Body of pancreas (tissue), 4 donors: ENCODE data around the gene LRIT1. TPM values are rescaled to one million over a fixed set of nuclear protein-coding genes. Genes with fewer than 3 reads are reported as not detected.

Source experiments
- ATAC-seq: fragments of 150-250 bp; one replicate; pipeline ENCODE4 v1.9.1; 2016
- DNase-seq, 4 donors: peaks; one replicate each; pipeline ENCODE4 v3.0.0-alpha.2; 2019
- H3K27ac ChIP-seq, 4 donors: fragments of 200-600 bp; sonication (generic); 1 replicate in 3 of 4; 2 replicates in 1 of 4; pipeline versions ENCODE4 v1.5.1 to v1.6.1; 2016 to 2019; ENCODE audit warnings: mild to moderate bottlenecking in 1 of 4, mixed read lengths in 1 of 4, moderate library complexity in 1 of 4
- H3K27me3 ChIP-seq, 2 donors: fragments of 200-600 bp; sonication (generic); one replicate each; pipeline ENCODE4 v1.6.0; 2016; ENCODE audit warnings: mild to moderate bottlenecking in 1 of 2
- H3K36me3 ChIP-seq, 2 donors: fragments of 200-600 bp; sonication (generic); replicated peaks in 1 of 2; 2 replicates each; pipeline ENCODE4 v1.5.1; 2016; ENCODE audit warnings: low read depth in 2 of 2; ENCODE audit not compliant: insufficient read depth in 1 of 2
- H3K4me1 ChIP-seq: fragments of 200-600 bp; sonication (generic); one replicate; pipeline ENCODE4 v1.6.0; 2016
- H3K4me3 ChIP-seq, 2 donors: fragments of 200-600 bp; sonication (generic); 1 replicate in 1 of 2; 2 replicates in 1 of 2; pipeline ENCODE4 v1.5.1; 2016 to 2019
- H3K9me3 ChIP-seq, 3 donors: fragments of 200-600 bp; sonication (generic); 1 replicate in 2 of 3; 2 replicates in 1 of 3; pipeline ENCODE4 v1.5.1; 2016
- POLR2A ChIP-seq, 3 donors: fragments of 450-650 bp; IDR thresholded peaks; one replicate each; pipeline ENCODE4 v1.6.1; 2016; ENCODE audit warnings: antibody characterized with exemption in 3 of 3, mild to moderate bottlenecking in 2 of 3
- WGBS, 2 donors: methylation state at CpG; one replicate each; pipeline ENCODE4 v1.1.5; 2017; 5-methylcytosine and 5-hydroxymethylcytosine counted together
- intact Hi-C: fragments of 100-400 bp; cut with DNase I; formaldehyde crosslinking; loops from one replicate; pipeline ENCODE4 v1.15.1; 2023
- total RNA-seq, 2 donors: library from RNA; depleted of rRNA; stranded (reverse); fragments of >200 nt; gene quantifications; one replicate each; pipeline ENCODE4 v1.1.0, GENCODE V29; 2016
- TF ChIP-seq, protein P1 (sequence below), 7 experiments: fragments of 450-650 bp in 4 of 7; fragments of 200-600 bp in 3 of 7; sonication (generic) in 3 of 7; IDR thresholded peaks; one replicate each; pipeline ENCODE4 v1.5.1; 2016 to 2019; ENCODE audit warnings: antibody characterized with exemption in 7 of 7

LRIT1 gene
- total RNA-seq, 2 donors from 2014 or later = not detected

DNA sequence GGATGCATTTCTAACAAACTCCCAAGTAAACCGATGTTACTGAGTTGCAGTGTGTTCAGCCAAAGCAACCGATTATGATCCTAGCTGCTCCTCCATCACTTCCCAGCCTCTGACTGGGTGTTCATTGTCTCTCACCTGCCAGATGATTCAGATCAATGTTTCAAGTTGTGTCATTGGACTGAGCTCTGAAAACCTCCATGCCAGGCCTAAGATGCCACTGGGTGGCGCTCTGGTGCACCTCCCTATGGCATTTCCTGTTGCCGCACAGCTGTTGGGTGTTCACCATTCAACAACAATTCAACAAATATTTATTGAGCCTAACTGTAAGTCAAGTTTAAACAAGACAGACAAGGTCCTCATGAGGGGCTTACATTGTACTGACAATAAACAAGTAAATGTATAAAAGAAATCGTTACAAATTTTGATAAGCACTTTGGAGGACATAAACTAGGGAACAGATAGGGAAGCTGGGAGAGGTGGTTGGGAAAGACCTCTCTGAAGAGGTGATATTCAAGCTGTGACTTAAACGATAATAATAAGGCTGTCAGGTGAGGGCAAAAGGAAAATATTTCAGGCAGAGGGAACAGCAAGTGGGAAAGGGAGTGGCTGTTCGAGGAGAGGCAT, 26.3 kb upstream of the LRIT1 start:
- no peak for ATAC-seq
- Histone ChIP-seq H3K9me3 (no peaks in the 10 kb centered on the region), H3K36me3 (no peaks in the 10 kb centered on the region), H3K27ac (no peak overlapping the region), H3K4me1 (no peaks in the 10 kb centered on the region), H3K27me3 (no peaks in the 10 kb centered on the region), H3K4me3 (no peak overlapping the region)
- TF ChIP-seq, protein P1, sequence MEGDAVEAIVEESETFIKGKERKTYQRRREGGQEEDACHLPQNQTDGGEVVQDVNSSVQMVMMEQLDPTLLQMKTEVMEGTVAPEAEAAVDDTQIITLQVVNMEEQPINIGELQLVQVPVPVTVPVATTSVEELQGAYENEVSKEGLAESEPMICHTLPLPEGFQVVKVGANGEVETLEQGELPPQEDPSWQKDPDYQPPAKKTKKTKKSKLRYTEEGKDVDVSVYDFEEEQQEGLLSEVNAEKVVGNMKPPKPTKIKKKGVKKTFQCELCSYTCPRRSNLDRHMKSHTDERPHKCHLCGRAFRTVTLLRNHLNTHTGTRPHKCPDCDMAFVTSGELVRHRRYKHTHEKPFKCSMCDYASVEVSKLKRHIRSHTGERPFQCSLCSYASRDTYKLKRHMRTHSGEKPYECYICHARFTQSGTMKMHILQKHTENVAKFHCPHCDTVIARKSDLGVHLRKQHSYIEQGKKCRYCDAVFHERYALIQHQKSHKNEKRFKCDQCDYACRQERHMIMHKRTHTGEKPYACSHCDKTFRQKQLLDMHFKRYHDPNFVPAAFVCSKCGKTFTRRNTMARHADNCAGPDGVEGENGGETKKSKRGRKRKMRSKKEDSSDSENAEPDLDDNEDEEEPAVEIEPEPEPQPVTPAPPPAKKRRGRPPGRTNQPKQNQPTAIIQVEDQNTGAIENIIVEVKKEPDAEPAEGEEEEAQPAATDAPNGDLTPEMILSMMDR (IDR thresholded peaks at IDR 0.05) = peak in 6 of 7 experiments; percentile 11 to 34 (median 28)
- no peak for TF ChIP-seq POLR2A (IDR thresholded peaks at IDR 0.05)
- DNase-seq = peak; percentile 20 to 58 (median 36)
- intact Hi-C loops = loop anchor here (10.0 kb wide), 1 partner anchor 107 kb away; no protein-coding TSS in a partner anchor
- 35 to 50% methylated on average over 7 of the region's 7 CpGs for WGBS, 2 donors

DNA sequence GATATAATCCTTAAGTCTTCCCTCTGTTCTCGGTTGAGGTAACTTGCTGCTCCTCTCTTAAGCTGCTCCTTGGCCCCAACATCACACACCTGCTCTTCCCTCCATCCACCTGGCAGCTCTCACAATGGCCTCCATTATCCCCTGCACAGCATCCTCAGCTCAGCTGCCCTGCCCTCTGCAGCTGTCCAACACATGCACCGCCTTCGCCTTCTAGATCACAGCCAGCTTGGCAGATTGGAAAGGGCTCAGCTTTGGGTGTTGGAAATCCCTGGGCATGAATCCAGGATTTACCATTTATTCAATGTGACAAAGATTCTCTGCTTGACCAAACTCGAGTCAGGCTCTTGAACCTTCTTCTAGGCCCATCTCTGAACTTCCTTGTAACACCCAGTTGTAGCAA, 24.1 kb upstream of the LRIT1 start:
- Histone ChIP-seq H3K4me1 (no peaks in the 10 kb centered on the region), H3K27me3 (no peaks in the 10 kb centered on the region), H3K4me3 (no peak overlapping the region), H3K27ac (no peak overlapping the region), H3K9me3 (no peaks in the 10 kb centered on the region), H3K36me3 (no peaks in the 10 kb centered on the region)
- ATAC-seq (no peak), DNase-seq (no peak)
- WGBS, 2 donors = 65 to 74% methylated on average over 4 of the region's 4 CpGs
- intact Hi-C loops = loop anchor here (10.0 kb wide), 1 partner anchor 109 kb away; no protein-coding TSS in a partner anchor
- TF ChIP-seq, protein P1 (IDR thresholded peaks at IDR 0.05) = no peak
- TF ChIP-seq POLR2A (IDR thresholded peaks at IDR 0.05) = no peak

DNA sequence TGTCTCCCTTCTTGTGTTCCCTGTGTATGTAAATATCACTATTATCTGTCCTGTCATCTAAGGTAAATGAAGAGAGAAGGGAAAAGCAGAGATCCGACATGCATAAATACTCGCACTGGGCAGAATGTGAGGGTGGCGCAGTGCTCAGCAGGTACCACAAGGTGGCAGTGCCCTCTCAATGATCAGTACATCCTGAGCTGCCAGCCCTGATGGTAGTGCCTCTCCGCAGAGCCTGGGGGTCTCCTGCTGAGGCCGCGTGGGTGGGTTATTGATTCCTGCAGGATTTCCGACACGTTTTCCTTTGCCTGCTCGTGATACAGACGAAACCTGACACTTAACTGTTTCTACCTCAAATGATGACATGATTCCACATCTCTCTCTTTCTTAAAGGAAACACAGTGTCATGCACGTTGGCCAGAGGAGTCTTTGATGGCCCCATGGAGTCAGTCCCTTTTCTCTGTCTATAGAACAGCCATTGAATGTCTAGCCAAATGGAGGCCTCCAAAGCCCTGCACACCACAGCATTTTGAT, 23.3 kb upstream of the LRIT1 start:
- no peak for TF ChIP-seq POLR2A (IDR thresholded peaks at IDR 0.05)
- TF ChIP-seq, protein P1 (IDR thresholded peaks at IDR 0.05) = peak; percentile 78 to 93 (median 87)
- intact Hi-C loops = loop anchor here (5.0 to 10.0 kb wide), 2 partner anchors 110 to 278 kb away; no protein-coding TSS in a partner anchor
- Histone ChIP-seq H3K9me3 (no peaks in the 10 kb centered on the region), H3K27ac (no peak overlapping the region), H3K27me3 (no peaks in the 10 kb centered on the region), H3K4me3 (no peak overlapping the region), H3K4me1 (no peaks in the 10 kb centered on the region), H3K36me3 (no peaks in the 10 kb centered on the region)
- 0 to 4% methylated on average over 11 of the region's 11 CpGs for WGBS, 2 donors
- ATAC-seq = peak; percentile 85
- peak; percentile 67 to 79 (median 72) for DNase-seq

DNA sequence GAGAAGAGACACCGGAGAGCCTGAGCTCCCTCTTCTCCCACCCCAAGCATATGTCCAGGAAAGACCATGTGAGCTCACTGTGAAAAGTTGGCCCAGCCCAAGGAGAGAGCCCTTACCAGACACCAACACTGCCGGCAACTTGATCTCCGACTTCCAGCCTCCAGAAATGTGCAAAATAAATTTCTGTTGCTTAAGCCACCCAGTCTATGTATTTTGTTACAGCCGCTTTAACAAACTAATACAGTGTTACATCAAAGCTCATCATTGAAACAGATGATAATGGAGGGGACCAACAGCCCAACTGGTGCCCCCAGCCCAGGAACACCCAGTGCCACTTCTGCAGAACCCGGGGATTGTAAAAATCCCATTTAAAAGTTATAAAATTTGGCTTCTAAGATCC, 22.4 kb upstream of the LRIT1 start:
- 69 to 80% methylated on average over 5 of the region's 5 CpGs for WGBS, 2 donors
- no peaks in the 10 kb centered on the region for H3K4me1 ChIP-seq
- no peaks in the 10 kb centered on the region for H3K36me3 ChIP-seq
- no peak for TF ChIP-seq POLR2A (IDR thresholded peaks at IDR 0.05)
- TF ChIP-seq, protein P1 (IDR thresholded peaks at IDR 0.05) = no peak
- no peak overlapping the region for H3K27ac ChIP-seq
- H3K9me3 ChIP-seq = no peaks in the 10 kb centered on the region
- no peak for ATAC-seq
- H3K27me3 ChIP-seq = no peaks in the 10 kb centered on the region
- H3K4me3 ChIP-seq = no peak overlapping the region
- intact Hi-C loops = loop anchor here (5.0 to 10.0 kb wide), 2 partner anchors 111 to 279 kb away; no protein-coding TSS in a partner anchor
- DNase-seq = no peak
